Effector memory CD8-positive, alpha-beta T cell (primary cell): ENCODE data around the gene TMEM87B.
A peak's percentile ranks its signal among the peaks of the same experiment; 100 is the strongest.

ENCODE experiments used
- ATAC-seq: fragments of 150-1000 bp; cut with Tn5 transposase; replicated peaks from 2 replicates; pipeline ENCODE4 v1.10.0; 2021; ENCODE audit warnings: mild to moderate bottlenecking, moderate library complexity
- DNase-seq, 3 experiments: peaks; one replicate each; pipeline ENCODE4 v3.0.0; 2021
- H3K27ac Mint-ChIP-seq, 2 donors: one replicate each; pipeline ENCODE4 v1.8.0; 2022; ENCODE audit warnings: mild to moderate bottlenecking in 2 of 2, mixed read lengths in 2 of 2, moderate library complexity in 2 of 2
- H3K27me3 Mint-ChIP-seq, 2 donors: one replicate each; pipeline ENCODE4 v1.8.0; 2022; ENCODE audit warnings: mixed read lengths in 2 of 2
- H3K36me3 Mint-ChIP-seq: one replicate; pipeline ENCODE4 v1.8.0; 2022; ENCODE audit warnings: mild to moderate bottlenecking, moderate library complexity, mixed read lengths; ENCODE audit not compliant: insufficient read depth
- H3K4me1 Mint-ChIP-seq, 2 donors: one replicate each; pipeline ENCODE4 v1.8.0; 2022; ENCODE audit warnings: low read depth in 2 of 2, mixed read lengths in 2 of 2
- H3K4me3 Mint-ChIP-seq, 2 donors: one replicate each; pipeline ENCODE4 v1.8.0; 2022; ENCODE audit warnings: mild to moderate bottlenecking in 2 of 2, mixed read lengths in 2 of 2, moderate library complexity in 2 of 2
- H3K9me3 Mint-ChIP-seq, 2 donors: one replicate each; pipeline ENCODE4 v1.8.0; 2022; ENCODE audit warnings: mixed read lengths in 2 of 2

Gene TMEM87B

DNA sequence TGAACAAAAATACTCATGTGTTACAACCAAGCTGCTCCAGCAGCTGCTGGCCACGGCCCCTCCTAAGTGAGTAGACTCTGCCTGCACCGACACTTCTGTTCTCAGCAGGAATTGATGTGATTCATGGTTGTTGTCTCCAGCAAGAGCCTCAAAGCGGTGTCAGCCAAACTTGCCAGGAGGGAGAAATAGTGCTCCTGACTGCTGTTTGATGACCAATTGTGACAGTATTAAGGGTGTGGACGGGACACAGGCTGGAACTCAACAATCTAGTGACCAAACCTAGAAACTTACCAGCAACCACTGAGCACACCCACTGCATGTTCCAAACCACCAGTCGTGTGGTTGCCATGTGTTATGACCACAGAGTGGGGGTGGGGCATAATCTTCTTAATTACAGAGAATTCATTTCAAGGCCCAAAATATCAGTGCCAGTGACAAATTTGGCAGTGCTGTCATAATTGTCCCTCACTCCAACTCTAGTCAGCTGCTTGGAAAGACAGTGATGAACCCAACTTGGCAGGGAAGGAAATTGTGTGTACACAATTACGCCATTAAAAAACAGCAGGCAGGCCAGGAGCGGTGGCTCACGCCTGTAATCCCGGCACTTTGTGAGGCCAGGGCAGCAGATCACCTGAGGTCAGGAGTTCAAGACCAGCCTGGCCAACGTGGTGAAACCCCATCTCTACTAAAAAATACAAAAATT, 113.5 kb downstream of the TMEM87B start:
- no peak for DNase-seq
- Mint-ChIP-seq H3K27ac (peak overlapping the region in 1 of 2 donors; percentile 6), H3K4me3 (no peak overlapping the region), H3K9me3 (no peaks in the 10 kb centered on the region), H3K4me1 (peaks cover 7 to 9% of the 10 kb centered on the region in 2 donors), H3K27me3 (peaks cover 0 to 17% of the 10 kb centered on the region in 2 donors), H3K36me3 (no peaks in the 10 kb centered on the region)
- ATAC-seq = peak; percentile 19
